ENCODE data around the gene GCLM.
"Not testable (repeated sequence)": the region's sequence is repeated elsewhere in the genome, so short reads cannot be mapped to it uniquely, and the experiment has no call there.

Gene GCLM

GRCh38 chr1:93864175-93864574 lies 45.1 kb downstream of the GCLM start:
- no peak overlapping the region for H3K27ac ChIP-seq (ENCODE audit: low read depth, low read length)
- H3K36me3 ChIP-seq (ENCODE audit: insufficient read depth, low read length), result peaks cover 17% of the 10 kb centered on the region
- no peaks in the 10 kb centered on the region for H3K9me3 ChIP-seq (ENCODE audit: insufficient read depth, low read depth, low read length)
- no peak overlapping the region for H3K4me3 ChIP-seq (ENCODE audit: low read length)
- no peaks in the 10 kb centered on the region for H3K27me3 ChIP-seq (ENCODE audit: insufficient read depth, low read length)
- no peaks in the 10 kb centered on the region for H3K4me1 ChIP-seq (ENCODE audit: insufficient read depth, low read length)
- H3K9ac ChIP-seq (ENCODE audit: low read depth, low read length), result no peak overlapping the region
- WGBS, result 80% methylated on average over 3 of the region's 3 CpGs

- H3K9me3 ChIP-seq (ENCODE audit: insufficient read depth, low read depth, low read length); H3K27me3 ChIP-seq (ENCODE audit: insufficient read depth, low read length); H3K4me1 ChIP-seq (ENCODE audit: insufficient read depth, low read length); H3K9ac ChIP-seq (ENCODE audit: low read depth, low read length); H3K36me3 ChIP-seq (ENCODE audit: insufficient read depth, low read length); H3K4me3 ChIP-seq (ENCODE audit: low read length); H3K27ac ChIP-seq (ENCODE audit: low read depth, low read length): not testable (repeated sequence)
- 73% methylated on average over 1 of the region's 3 CpGs for WGBS
Observed at GRCh38 chr1:93857653-93858052, 51.6 kb downstream of the GCLM start.

- H3K27me3 ChIP-seq (ENCODE audit: insufficient read depth, low read length); H3K9ac ChIP-seq (ENCODE audit: low read depth, low read length); H3K9me3 ChIP-seq (ENCODE audit: insufficient read depth, low read depth, low read length); H3K4me1 ChIP-seq (ENCODE audit: insufficient read depth, low read length); H3K4me3 ChIP-seq (ENCODE audit: low read length); H3K27ac ChIP-seq (ENCODE audit: low read depth, low read length); H3K36me3 ChIP-seq (ENCODE audit: insufficient read depth, low read length): not testable (repeated sequence)
- WGBS, result 91% methylated on average over 9 of the region's 9 CpGs
Observed at GRCh38 chr1:93855983-93856382, 53.2 kb downstream of the GCLM start.

DNA sequence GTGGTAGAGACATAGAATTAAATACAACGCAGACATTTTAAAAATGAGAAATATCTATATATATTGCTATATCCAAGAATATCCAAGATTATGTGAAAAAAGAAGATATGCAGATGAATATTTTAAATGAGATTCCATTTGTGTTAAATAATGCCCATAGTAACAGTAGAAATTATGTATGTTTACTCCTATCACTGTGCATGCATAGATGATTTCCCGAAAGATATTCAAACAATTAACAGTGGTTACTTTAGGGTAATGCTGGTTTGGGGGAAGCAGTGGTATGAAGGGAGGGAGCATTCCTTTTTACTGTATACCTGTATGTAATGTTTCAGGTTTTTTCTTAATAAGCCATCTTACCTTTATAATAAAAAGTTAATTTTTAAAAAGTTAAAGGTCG lies 55.3 kb downstream of the GCLM start:
- Histone ChIP-seq H3K4me1 (ENCODE audit: insufficient read depth, low read length) (no peaks in the 10 kb centered on the region), H3K9ac (ENCODE audit: low read depth, low read length) (no peak overlapping the region), H3K27me3 (ENCODE audit: insufficient read depth, low read length) (no peaks in the 10 kb centered on the region), H3K9me3 (ENCODE audit: insufficient read depth, low read depth, low read length) (peaks cover 21% of the 10 kb centered on the region), H3K4me3 (ENCODE audit: low read length) (no peak overlapping the region), H3K27ac (ENCODE audit: low read depth, low read length) (no peak overlapping the region), H3K36me3 (ENCODE audit: insufficient read depth, low read length) (no peaks in the 10 kb centered on the region)
- 100% methylated on average over 2 of the region's 3 CpGs for WGBS

- Histone ChIP-seq H3K4me3 (ENCODE audit: low read length) (no peak overlapping the region), H3K27ac (ENCODE audit: low read depth, low read length) (no peak overlapping the region)
- WGBS, result 80% methylated on average over 1 of the region's 1 CpG
Observed at GRCh38 chr1:93851878-93852277, 57.4 kb downstream of the GCLM start.

GRCh38 chr1:93851327-93851712 lies 57.9 kb downstream of the GCLM start:
- Histone ChIP-seq H3K4me1 (ENCODE audit: insufficient read depth, low read length) (no peaks in the 10 kb centered on the region; the same call in 1 of the 2 replicates), H3K36me3 (ENCODE audit: insufficient read depth, low read length) (no peaks in the 10 kb centered on the region), H3K9me3 (ENCODE audit: insufficient read depth, low read depth, low read length) (peaks cover 21% of the 10 kb centered on the region), H3K27ac (ENCODE audit: low read depth, low read length) (no peak overlapping the region), H3K27me3 (ENCODE audit: insufficient read depth, low read length) (no peaks in the 10 kb centered on the region), H3K4me3 (ENCODE audit: low read length) (no peak overlapping the region), H3K9ac (ENCODE audit: low read depth, low read length) (no peak overlapping the region)

More at GRCh38 chr1:93851878-93852277, 57.4 kb downstream of the GCLM start:
- no peaks in the 10 kb centered on the region for H3K36me3 ChIP-seq (ENCODE audit: insufficient read depth, low read length)
- peaks cover 21% of the 10 kb centered on the region for H3K9me3 ChIP-seq (ENCODE audit: insufficient read depth, low read depth, low read length)
- no peaks in the 10 kb centered on the region; the same call in 1 of the 2 replicates for H3K4me1 ChIP-seq (ENCODE audit: insufficient read depth, low read length)
- H3K9ac ChIP-seq (ENCODE audit: low read depth, low read length), result no peak overlapping the region
- no peaks in the 10 kb centered on the region for H3K27me3 ChIP-seq (ENCODE audit: insufficient read depth, low read length)

- not testable (repeated sequence) for H3K4me3 ChIP-seq (ENCODE audit: low read length); H3K4me1 ChIP-seq (ENCODE audit: insufficient read depth, low read length); H3K27ac ChIP-seq (ENCODE audit: low read depth, low read length); H3K9ac ChIP-seq (ENCODE audit: low read depth, low read length); H3K27me3 ChIP-seq (ENCODE audit: insufficient read depth, low read length); H3K36me3 ChIP-seq (ENCODE audit: insufficient read depth, low read length)
- 15% methylated on average over 9 of the region's 10 CpGs for WGBS
- H3K9me3 ChIP-seq (ENCODE audit: insufficient read depth, low read depth, low read length), result peaks cover 21% of the 10 kb centered on the region
Observed at GRCh38 chr1:93850687-93851326, 58.4 kb downstream of the GCLM start.

- peaks cover 12% of the 10 kb centered on the region; the same call in 1 of the 2 replicates for H3K9me3 ChIP-seq (ENCODE audit: insufficient read depth, low read depth, low read length)
- no peak overlapping the region for H3K9ac ChIP-seq (ENCODE audit: low read depth, low read length)
- peaks cover 6% of the 10 kb centered on the region for H3K4me1 ChIP-seq (ENCODE audit: insufficient read depth, low read length)
- no peak overlapping the region for H3K27ac ChIP-seq (ENCODE audit: low read depth, low read length)
- H3K36me3 ChIP-seq (ENCODE audit: insufficient read depth, low read length), result no peaks in the 10 kb centered on the region
- peak overlapping the region; percentile 90 for H3K4me3 ChIP-seq (ENCODE audit: low read length)
- WGBS, result 82% methylated on average over 1 of the region's 4 CpGs
- no peaks in the 10 kb centered on the region for H3K27me3 ChIP-seq (ENCODE audit: insufficient read depth, low read length)
Observed at GRCh38 chr1:93848350-93848883, 60.8 kb downstream of the GCLM start.

- Histone ChIP-seq H3K27ac (ENCODE audit: low read depth, low read length) (peak overlapping the region; percentile 57), H3K4me3 (ENCODE audit: low read length) (peak overlapping the region; percentile 90), H3K9ac (ENCODE audit: low read depth, low read length) (peak overlapping the region; percentile 77), H3K36me3 (ENCODE audit: insufficient read depth, low read length) (no peaks in the 10 kb centered on the region; the same call in 1 of the 2 replicates), H3K27me3 (ENCODE audit: insufficient read depth, low read length) (no peaks in the 10 kb centered on the region), H3K4me1 (ENCODE audit: insufficient read depth, low read length) (peaks cover 6% of the 10 kb centered on the region), H3K9me3 (ENCODE audit: insufficient read depth, low read depth, low read length) (peaks cover 12% of the 10 kb centered on the region; the same call in 1 of the 2 replicates)
- under 1% methylated on average over 36 of the region's 36 CpGs for WGBS
Observed at GRCh38 chr1:93847811-93848288, 61.4 kb downstream of the GCLM start.

DNA sequence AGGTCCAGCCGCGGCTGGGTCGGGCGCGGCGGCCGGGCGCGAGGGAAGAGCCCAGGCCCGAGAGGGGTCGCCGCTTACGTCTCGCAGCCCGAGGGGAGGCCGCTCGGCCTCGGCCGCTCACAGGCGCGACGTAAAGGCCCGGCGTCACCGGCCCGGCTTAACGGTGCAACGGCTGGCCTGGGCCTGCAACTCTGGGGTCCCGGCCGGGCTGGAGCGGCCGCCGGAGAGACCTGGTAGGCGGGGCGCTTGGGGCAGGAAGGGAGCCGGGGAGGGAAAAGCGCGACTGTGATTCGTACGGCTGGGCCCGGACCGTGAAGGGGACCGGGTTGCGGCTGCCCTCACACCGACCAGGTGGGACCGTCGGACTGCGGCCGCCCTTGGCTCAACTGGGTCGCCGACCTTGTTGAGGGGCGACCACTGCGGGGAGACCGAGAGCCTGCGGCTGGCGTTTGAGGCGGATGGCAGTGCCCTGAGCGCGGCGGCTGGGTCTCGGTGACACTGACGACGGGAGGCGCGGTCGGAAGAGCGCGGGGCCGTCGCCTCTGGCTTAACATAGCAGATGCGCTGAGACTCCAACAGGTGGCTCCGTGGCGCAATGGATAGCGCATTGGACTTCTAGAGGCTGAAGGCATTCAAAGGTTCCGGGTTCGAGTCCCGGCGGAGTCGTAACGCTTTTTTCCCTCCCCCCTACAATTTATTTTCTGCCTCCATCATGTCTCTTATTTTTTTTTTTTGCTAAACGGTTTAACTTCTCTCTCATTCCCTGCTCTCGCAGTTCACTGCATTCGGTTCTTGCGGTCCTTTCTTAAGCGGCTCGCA lies 62.0 kb downstream of the GCLM start:
- Histone ChIP-seq H3K9ac (ENCODE audit: low read depth, low read length) (peak overlapping the region; percentile 84), H3K9me3 (ENCODE audit: insufficient read depth, low read depth, low read length) (peaks cover 12% of the 10 kb centered on the region; the same call in 1 of the 2 replicates), H3K27ac (ENCODE audit: low read depth, low read length) (peak overlapping the region; percentile 57), H3K4me1 (ENCODE audit: insufficient read depth, low read length) (peaks cover 6% of the 10 kb centered on the region), H3K36me3 (ENCODE audit: insufficient read depth, low read length) (no peaks in the 10 kb centered on the region; the same call in 1 of the 2 replicates), H3K4me3 (ENCODE audit: low read length) (peak overlapping the region; percentile 90), H3K27me3 (ENCODE audit: insufficient read depth, low read length) (no peaks in the 10 kb centered on the region)
- under 1% methylated on average over 86 of the region's 86 CpGs for WGBS

Measured in HUES64 (cell line).